Measurements from ENCODE around the gene GALNT6.

DNA sequence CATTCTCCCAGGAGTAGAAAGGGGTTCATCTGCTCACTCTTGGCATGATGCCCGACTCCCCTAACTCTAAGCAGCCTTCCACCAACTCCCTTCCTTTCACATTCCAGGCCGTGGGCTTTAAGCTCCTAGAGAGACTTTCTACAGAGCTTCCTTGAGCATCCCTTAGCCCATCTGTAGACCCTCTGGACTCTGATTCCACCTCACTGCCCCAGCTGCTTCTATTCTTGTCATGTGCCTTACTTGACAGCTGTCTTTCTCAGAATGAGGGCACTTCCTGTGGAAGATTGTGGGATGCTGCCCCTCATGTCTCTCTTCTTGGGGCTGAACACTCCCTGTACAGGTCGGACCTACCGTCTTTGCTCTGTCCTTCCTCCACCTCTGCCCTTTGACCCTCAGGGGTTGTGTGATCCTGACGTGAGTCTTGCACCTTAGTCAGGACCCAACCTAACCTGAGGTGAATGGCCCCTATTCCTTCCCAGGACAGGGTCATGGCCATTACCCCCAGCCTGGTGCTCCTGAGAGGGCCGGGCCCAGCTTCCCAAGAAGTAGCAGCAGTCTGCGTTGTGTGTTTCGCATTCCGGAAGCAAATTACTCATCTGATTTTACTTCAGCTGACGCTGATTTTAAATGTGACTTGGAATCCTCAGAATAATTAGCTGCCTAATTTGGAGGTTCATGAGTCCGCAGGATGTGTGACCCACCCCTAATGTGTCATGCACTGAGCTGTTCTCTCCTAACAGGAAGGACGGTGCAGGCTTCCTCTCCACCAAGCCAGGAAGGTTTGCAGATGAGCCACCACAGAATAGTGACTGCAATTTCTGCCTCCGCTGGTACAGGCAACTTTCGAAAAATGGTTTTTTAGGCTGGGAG, 2.7 kb upstream of the GALNT6 start:
- TF ChIP-seq, protein P1, sequence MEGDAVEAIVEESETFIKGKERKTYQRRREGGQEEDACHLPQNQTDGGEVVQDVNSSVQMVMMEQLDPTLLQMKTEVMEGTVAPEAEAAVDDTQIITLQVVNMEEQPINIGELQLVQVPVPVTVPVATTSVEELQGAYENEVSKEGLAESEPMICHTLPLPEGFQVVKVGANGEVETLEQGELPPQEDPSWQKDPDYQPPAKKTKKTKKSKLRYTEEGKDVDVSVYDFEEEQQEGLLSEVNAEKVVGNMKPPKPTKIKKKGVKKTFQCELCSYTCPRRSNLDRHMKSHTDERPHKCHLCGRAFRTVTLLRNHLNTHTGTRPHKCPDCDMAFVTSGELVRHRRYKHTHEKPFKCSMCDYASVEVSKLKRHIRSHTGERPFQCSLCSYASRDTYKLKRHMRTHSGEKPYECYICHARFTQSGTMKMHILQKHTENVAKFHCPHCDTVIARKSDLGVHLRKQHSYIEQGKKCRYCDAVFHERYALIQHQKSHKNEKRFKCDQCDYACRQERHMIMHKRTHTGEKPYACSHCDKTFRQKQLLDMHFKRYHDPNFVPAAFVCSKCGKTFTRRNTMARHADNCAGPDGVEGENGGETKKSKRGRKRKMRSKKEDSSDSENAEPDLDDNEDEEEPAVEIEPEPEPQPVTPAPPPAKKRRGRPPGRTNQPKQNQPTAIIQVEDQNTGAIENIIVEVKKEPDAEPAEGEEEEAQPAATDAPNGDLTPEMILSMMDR (IDR thresholded peaks at IDR 0.05): no peak
- no peak for TF ChIP-seq POLR2A (IDR thresholded peaks at IDR 0.05)

Data from heart left ventricle (tissue), 13 donors.